H1 (cell line): ENCODE measurements around the gene MAD2L1BP. TPM values are rescaled to one million over a fixed set of nuclear protein-coding genes. Genes with fewer than 3 reads are reported as not detected.
A peak's percentile ranks its signal among the peaks of the same experiment; 100 is the strongest.

Experiments used
- ASH2L ChIP-seq: fragments of 200-600, 300-600 bp; sonication (generic); IDR thresholded peaks from one replicate; pipeline ENCODE4 v1.7.1; 2017; ENCODE audit warnings: low read length
- SIN3A ChIP-seq, 2 experiments: IDR thresholded peaks in 1 of 2; conservative IDR thresholded peaks in 1 of 2; 2 replicates each; pipeline ENCODE4 v1.6.1; 2011 to 2012; ENCODE audit warnings: low read length in 2 of 2, improper control_type of control experiment in 1 of 2, low read depth in 1 of 2, mild to moderate bottlenecking in 1 of 2
- TEAD4 ChIP-seq: IDR thresholded peaks from 2 replicates; pipeline ENCODE4 v1.6.1; 2012; ENCODE audit warnings: low read depth, low read length, inconsistent platforms, mixed read lengths
- polyA plus RNA-seq, 7 experiments: library from polyadenylated mRNA; depleted of rRNA in 3 of 7; stranded (reverse) in 5 of 7; unstranded in 2 of 7; fragments of >200 nt in 5 of 7; fragments of 200-250 nt in 2 of 7; gene quantifications; 1 replicate in 5 of 7; 2 replicates in 1 of 7; 4 replicates in 1 of 7; pipeline versions ENCODE4 v1.2.1 to v1.2.3, GENCODE V29; 2011 to 2013; ENCODE audit warnings: missing spikeins in 2 of 7, mixed read lengths in 2 of 7
- total RNA-seq: library from RNA; stranded (reverse); fragmentation: NEBNext Ultra II Directional; extraction: Animal tissue kit (Norgen Biotek cat#: 25700); gene quantifications from 2 replicates; pipeline ENCODE4 v1.2.1, GENCODE V29; 2021
- TF ChIP-seq, protein P1 (sequence below): IDR thresholded peaks from 2 replicates; pipeline ENCODE4 v1.6.1; 2012; ENCODE audit warnings: low read length, inconsistent platforms

Gene MAD2L1BP
- total and polyA plus RNA-seq, 2 of the 8 experiments (the other 6 are each of a cell fraction or from before 2014, with no cell fraction given): 35.5 to 70.0 TPM

DNA sequence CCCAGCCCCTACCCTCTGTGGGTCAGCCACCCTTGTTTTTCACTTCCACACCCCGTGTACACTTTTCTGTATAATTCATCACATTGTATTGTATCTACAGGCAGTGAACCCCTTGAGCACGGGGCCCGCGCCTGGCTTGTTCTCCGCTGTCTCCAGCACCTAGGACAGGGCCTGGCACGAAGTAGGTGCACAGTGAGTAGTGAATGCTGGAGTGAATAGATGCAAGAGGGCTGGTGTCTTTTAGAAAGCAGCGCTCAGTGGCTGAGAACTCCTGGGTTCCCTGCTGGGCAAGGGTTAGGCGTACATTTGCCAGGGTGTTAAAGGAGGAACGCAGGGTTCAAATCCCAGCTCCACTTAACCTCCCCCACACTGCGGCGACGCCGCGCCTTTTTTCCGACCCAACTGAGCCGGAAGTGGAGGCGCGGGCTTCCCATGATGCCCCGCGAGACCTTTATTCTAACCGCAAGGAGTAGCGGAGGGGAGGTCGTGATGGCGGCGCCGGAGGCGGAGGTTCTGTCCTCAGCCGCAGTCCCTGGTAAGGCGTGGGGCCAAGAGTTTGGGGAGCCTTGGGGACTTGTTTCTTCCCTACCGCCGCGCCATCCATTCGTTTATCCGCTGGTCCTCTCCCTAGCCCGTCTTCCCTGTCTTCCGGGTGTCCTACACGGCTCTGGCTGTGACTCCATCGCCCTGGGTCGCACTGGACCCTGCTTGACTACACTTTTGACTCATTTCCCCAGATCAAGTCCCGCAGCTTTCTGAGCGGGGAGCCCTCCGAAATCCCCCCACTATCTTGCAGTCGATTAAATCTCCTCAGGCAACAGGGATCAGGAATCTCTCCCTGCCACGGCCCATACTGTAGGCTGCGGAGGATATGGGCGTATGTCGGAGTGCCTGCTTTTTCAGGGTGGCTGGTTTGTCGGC lies at the start of gene MAD2L1BP (continued):
- TF ChIP-seq, protein P1, sequence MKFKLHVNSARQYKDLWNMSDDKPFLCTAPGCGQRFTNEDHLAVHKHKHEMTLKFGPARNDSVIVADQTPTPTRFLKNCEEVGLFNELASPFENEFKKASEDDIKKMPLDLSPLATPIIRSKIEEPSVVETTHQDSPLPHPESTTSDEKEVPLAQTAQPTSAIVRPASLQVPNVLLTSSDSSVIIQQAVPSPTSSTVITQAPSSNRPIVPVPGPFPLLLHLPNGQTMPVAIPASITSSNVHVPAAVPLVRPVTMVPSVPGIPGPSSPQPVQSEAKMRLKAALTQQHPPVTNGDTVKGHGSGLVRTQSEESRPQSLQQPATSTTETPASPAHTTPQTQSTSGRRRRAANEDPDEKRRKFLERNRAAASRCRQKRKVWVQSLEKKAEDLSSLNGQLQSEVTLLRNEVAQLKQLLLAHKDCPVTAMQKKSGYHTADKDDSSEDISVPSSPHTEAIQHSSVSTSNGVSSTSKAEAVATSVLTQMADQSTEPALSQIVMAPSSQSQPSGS: no peak
- TF ChIP-seq SIN3A (conservative IDR thresholded peaks at IDR 0.05 in 1 of 2, IDR thresholded peaks at IDR 0.05 in 1 of 2; ENCODE audit: low read depth in 1 of 2, low read length in 2 of 2) (peak; percentile 45 to 81; a peak in 2 of 4 replicates), TEAD4 (no peak), ASH2L (peak; percentile 79)
